IPS-NIHi7 (cell line): Measurements from ENCODE around the gene CDK15.
"Not testable (repeated sequence)": the region's sequence is repeated elsewhere in the genome, so short reads cannot be mapped to it uniquely, and the experiment has no call there.

Experiments
- DNase-seq: peaks from one replicate; pipeline ENCODE4 v3.0.0; 2012; ENCODE audit warnings: mixed read lengths; ENCODE audit errors: extremely low spot score

Gene CDK15

DNA sequence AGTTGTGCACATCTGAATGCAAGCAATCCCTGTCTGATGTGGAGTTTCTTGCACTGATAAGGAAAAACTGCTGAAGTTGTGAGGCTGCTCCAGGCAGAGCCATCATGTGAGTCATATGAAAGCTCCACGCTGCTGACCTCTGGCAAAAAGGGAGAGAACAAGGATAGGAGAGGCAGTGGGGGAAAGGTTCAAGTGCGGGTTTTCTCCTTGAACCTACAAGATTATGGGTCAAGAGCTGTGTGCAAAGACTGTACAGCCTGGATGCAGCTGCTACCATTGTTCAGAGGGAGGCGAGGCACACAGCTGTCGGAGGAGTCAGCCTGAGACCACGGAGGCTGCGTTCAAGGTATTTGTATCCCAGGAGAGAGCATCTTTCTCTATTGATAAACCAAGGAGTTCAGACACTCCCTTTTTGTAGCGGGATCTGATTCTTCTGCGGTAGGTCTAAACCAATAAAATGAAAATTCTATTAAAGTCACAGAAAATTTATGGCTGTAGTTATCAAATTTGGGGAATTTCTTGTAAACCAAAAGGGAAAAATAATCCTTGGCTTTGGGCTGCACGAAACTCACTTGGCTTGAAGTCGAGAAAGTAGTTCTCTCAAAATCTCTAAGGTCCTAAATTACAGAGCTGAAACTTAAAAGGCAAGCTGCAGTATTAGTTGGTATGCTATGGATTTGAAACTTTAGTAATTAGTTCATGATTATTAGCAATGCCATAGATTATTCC, at the start of gene CDK15:
Gene CDK15, plus strand, starts transcription at position 96 of the 729 bp plus-strand sequence. Its CDS starts 128 bp downstream, at position 224.
- no peak for DNase-seq

DNA sequence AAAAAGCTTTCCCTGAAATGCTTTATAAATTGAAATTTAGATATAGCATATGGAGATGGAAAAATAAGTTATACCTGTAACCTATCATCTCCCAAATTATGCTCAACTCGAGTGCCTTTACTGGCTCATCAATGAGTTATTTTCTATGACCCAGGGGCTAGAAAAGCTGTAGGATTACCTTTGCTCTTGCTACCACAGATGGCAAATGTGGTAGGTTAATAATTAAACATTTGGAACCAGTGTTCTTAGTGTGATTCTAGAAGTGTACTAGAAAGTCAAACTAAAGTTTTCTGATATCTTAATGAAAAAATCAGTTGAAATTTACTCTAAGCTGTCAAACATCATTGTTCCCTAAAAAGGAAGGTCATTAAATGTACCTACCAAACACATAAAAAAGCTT, 48.1 kb upstream of the CDK15 start:
- DNase-seq, result no peak

DNA sequence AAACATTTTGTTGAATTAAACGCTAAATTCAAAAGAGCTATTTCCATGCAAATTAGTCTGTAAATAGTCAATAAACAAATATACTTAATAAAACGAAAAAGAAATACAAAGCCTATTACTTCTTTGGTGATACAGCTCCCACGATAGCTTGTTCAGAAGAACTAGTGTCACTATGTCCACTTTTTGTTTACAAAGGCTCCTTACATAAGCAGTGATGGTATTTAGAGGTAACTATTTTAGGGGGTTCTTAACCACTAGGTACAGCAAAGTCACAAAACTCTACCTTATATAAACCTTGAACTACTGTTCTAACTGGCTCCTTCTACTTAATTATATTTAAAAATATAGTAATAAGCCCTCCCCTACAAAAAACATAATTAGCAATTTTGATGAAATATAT, 47.5 kb upstream of the CDK15 start:
- no peak for DNase-seq

DNA sequence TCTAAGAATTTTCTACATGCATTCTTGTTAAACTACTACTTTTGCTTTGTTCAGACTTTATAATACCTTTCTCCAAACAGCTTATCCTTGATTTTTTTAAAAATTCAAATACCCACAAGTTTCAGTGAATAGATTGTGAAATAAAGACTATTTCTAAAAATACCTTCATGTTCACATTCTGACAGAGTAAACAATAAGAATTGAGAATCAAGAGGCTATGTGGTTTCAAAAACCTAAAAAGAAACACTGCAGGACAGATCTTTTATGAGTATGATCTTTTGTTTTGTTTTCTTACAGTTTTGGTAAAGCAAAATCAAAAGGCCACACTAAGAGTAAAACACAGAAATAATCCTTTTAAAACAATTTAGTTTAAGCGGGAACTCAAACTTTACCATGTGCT, 46.8 kb upstream of the CDK15 start:
- no peak for DNase-seq

DNA sequence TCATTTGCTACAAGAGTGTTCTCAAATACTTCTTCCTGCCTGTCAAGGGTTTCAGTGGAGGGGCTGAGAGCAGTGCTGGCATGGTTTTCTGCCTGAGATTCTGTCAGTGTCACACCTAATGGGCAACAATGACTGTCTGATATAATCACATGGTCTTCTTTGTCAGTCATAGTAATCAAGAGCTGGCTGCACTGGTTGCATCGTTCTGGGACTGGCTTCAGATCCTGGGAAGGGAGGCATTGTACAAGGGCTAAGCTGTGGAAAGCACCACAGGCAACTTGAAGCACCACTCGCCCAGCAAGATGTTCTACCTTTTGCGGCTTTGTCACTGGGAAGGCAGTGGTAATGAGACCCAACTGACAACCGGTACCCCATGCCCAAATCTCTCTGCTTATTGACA, 45.2 kb upstream of the CDK15 start:
- DNase-seq, result no peak

DNA sequence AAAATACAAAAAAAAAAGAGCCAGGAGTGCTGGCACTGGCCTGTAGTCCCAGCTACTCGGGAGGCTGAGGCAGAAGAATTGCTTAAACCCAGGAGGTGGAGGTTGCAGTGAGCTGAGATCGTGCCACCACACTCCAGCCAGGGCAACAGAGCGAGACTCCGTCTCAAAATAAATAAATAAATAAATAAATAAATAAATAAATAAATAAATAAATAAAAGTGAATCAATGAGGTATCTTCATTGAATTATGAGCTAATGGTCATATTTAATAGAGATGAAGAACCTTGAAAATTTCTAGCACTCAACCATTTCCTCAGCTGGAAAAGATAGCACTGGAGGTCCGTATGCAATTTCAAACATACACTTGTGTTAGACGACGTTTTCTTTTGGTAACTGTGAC, 41.9 kb upstream of the CDK15 start:
- DNase-seq, result not testable (repeated sequence)

DNA sequence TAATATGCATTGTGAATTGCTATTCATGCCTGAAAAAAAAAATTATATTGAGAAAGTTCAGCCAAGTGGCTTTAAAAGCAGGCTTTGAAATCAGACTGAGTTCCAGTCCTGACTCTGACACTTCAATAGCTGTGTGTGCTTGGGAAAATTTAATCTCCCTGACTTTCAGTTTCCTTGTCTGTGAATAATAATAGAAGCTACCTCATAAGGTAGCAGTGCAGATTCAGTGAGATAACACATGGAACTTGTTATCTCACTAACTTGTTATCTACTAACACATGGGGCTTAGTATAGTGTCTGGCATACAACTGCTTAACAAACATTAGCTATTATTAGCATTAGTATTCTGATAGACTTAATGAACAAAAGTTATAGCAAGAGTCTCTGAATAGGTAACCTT, 40.5 kb upstream of the CDK15 start:
- DNase-seq, result no peak

DNA sequence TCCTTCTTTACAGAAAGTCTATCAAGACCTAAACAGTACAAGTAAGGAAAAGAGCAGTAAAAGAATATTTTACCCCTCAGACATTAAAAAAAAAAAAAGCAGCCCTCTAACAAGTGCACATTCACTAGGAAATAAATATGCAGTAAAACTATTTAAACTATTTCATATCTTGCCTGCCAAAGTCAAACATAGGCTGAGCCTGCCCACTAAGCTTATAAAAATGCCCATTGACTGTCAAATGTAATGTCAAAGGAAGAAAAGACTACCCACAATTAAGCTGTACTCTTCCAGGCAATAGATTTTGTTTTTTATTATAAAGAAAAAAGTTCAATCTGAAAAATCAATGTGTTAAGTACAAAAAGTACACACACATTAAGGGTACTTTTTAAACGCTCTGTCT, 37.4 kb upstream of the CDK15 start:
- DNase-seq, result no peak

DNA sequence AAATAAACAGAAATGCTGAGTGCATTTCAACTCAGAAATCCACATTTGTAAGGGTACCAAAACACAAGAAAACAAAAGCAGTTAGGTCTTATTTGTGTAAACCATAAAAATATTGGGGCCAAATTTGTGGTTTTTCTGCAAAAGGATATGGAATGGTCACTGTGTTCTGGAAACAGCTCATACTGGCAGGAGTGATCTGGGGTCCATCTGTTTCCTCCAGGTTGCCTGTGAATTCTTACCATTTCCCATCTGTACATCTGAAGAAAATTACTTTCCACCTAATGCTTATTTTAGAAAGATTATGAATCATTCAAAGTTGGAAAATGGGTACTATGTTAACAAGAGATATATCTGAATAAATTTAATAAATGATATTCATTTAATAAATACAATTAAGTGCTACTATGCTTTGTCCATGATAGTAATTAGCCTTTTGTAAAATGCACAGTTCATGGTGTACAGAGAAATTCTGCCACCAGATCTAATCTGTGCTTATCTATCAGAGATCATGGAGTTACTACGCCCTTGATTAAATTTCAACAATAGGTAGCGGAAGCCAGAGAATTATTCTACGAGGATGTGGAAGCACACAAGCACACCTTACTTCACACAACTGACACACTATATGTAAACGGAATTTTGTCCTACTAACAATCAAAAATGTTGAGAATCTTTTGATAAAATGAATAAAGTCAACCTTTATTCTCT, 36.5 kb upstream of the CDK15 start:
- no peak for DNase-seq

DNA sequence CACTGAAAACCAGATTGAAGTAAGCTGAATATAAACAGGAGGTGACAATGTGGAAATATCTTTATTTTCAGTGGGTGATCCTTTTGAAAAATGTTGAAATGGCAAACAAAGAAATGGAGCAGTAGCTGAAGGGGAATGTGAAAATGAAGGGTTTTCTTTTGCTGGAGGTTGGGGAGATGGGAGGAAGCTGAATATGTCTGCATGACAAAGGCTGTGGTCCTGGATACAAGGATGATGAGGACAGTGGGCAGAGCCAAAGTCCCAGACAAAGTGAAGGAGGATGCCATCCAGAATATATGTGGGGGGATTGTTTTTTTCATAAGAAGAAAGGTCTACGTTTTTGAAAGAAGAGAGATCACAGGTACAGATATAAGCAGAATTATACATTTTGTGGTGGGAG, 32.3 kb upstream of the CDK15 start:
- no peak for DNase-seq

DNA sequence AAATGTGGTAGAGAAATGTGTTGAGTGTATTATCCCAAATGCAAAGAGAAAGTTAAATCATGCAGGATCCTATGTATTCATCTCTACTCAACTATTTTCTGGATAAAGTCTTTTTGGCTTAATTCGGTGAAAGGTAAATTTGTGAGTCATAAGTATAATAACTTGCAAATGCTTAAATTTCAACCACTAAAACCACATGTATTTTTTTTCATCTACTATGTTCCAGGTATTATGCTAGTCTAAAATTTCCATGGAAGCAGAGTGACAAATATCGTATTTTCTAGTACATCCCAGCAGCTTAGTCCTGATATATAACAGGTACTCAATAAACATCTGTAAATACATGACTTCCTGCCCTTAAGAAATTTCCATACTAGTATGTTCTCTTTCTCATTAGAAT, 31.8 kb upstream of the CDK15 start:
- DNase-seq, result no peak

DNA sequence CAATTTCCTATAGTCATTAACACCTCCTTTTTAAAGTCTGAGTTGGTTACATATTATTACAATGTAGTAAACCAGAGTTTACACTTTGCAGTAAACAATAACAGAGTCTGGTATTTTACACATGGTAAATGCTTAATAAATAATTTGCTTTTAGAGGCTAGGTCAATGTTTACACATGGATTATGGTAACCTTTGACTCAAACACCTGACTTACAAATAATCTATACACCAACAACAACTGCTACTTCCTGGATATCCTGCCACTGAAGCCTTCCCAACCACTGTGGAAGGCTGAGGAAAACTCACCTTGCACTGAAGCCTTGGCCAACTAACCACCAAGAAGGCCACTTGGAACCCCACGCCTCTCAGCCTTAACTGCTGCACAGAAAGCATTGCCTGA, 31.0 kb upstream of the CDK15 start:
- no peak for DNase-seq

DNA sequence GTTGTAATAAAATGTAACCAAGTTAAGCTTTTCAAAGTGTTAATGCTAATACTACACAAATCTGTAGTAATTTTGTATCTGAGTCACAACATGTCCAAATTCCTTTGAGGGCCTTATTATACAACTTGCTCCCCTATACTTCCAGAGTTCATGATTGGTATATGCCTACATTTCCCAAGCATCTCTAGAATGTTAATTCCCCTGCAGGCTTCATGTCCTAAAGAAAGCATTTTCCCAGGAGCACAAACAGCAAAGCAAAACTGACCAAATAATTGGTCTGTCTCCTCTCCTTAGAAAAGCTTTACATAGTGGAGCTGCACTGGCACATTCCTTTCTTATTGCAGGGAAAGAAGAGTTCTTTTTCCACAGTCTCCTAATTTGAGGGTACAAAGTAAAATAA, 29.3 kb upstream of the CDK15 start:
- DNase-seq, result no peak

DNA sequence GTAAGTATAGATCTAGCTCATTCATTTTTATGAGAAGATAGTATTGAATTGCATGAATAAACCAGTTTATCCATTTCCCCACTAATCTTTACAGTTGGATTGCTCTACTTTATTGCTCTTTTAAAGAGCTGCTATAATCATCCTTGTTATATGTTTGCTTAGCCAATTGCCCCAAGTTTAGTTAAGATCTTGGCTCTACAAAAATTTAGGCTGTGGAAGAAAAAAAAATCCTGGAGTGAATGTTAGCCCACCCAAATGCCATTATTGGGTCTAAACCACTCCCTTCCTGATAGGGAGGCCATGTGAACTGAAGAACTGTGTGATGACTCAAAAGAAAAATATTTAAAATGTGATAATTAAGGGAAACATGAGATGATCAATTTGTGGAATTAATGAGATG, 28.5 kb upstream of the CDK15 start:
- DNase-seq, result no peak

DNA sequence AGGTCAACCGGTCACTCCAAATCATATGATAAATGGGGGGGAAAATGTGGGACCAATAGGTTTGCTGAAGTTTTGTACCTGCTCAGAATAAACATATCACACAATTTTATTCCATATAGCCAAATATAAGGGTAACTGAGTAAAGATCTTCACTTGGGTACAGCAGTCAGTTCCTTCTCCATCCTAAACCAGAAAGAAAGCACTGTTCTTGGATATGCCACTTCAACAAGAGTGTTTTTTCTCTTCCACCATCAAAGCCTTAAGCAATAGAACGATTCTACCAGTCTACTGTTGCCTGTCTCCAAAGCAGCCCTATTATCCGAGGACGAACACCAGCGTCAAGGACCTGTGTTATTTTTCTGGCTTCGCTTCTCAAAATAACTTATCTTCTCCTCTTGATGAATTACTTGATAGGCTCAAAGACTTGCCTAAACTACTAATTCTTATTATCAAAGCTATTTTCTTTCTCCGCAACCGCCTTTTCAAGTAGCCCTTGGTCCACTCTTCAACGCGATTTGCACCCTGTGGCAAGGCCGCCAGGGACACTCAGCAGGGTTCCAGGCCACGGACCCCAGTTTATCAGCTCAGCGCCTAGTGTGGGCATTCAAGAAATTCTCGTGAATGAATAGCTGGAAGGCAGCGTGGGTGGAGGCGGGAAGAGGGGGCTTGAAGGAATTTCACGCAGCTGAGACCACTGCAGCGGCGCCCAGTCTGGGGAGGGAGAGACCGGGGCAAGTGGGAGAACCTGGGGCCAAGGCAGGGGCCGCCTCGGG, 26.2 kb upstream of the CDK15 start:
- no peak for DNase-seq

DNA sequence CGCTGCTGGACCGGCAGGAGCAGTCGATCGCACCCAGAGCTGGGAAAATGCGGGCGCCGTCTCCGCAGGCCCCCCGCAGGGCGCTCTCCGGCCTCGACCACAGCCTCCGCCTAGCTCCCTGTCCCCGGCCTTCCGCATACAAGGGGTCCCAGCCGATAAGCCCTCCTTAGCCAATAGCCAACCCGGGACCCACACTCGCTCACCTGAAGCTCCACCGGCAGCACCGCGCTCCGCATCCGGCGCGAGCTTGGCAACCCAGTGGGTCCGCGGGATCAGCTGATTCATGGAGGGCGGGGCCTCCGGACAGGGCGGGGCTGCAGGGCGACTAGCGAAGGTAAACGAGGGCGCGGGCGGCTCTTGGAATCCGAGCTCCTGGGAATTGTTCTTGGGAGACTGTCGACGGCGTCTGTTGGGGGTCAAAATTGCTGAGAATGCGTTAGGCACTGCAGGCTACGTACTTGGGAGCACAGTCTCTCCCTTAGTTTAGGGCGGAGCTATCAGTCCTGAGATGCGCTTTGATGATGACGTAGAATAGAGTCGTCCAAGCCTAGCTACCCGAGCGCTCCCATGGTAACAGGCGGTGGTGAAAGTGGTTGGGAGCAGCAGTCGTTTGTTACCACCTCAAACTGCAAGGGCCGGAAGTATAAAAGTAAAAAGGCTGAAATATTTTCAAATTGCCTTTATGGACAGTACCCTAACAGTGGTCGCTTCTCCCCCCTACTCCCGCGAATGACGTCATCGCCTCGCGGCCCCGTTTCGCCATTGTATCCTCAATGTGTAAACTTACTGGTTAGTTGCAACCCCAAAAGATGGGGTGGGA, 25.5 kb upstream of the CDK15 start, which contains the start of gene ALS2:
Gene ALS2, minus strand, starts transcription at position 260 of the 820 bp plus-strand sequence. CDS start 12,048 bp downstream, outside the sequence.
- peak; percentile 94 for DNase-seq

DNA sequence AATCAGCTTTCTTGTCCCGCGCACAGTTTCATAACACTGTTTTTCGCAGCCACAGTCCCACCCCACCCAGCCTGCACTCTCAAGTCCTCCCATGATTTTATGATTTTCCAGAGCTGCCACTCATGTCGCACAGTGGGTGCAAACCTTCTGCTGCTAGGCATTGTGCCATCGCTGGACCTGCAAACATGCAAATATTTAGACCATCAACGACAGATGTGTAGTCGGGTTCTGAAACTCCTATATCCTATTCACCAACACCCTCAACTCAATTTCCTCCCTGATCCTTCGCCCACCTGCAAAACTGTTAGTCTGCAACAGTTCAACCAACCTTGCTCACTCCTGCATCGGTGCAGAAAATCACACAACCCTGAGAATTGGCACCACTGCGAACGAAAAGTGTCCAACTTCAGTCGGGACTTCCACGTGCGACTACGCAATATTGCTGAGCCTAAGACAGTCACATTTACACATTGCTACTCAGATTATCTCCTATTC, 24.7 kb upstream of the CDK15 start:
- no peak for DNase-seq

DNA sequence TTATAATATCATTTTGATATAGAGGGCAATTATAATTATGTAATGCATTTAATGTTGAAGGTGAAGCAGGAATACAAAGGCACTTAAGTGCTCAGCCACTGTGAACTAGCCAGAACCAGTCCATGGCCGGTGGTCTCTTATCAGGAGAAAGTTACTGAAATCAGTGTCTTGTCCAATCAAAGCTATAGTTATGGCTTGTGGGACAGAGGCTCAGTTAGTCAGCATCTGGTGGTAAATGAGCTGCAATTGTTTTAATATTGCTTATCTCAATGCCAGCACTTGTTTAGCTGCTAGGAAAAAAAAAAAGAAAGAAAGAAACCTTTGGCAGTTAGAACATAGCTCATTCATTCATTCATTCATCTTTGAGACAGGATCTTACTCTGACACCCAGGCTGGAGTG, 21.8 kb upstream of the CDK15 start:
- no peak for DNase-seq

DNA sequence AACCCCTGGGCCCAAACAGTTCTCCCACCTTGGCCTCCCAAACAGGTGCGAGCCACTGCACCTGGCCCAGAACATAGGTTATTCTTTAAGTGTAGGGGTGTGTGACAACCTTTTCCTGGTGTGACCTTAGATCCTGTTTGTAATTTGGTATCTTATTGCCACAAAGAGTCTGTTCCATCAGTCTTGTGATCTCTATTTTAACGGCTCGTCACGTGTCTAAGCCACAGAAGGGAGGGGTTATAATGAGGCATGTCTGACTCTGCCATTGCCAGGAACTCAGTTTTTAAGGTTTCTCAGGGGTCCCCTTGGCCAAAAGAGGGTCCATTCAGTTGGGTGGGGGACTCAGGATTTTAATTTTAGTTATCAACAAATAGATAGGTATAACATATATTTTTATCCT, 21.2 kb upstream of the CDK15 start:
- DNase-seq, result no peak

DNA sequence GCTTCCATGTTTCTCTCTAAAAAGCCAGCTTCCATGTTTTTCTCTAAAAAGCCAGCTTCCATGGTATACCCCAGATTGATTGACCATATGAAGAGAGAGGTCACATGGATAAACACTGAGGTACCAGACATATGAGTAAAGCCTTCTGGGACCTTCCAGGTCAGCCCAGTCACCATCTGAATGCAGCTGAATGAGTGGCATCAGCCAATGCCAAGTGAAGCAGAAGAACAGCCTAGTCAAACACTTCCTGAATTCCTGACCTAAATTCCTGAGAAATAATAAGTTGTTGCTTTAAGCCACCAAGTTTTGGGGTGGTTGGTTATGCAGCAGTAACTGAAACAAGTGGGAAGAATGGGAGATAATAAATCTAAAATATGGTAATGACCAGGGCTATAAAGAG, 19.9 kb upstream of the CDK15 start:
- DNase-seq, result no peak

DNA sequence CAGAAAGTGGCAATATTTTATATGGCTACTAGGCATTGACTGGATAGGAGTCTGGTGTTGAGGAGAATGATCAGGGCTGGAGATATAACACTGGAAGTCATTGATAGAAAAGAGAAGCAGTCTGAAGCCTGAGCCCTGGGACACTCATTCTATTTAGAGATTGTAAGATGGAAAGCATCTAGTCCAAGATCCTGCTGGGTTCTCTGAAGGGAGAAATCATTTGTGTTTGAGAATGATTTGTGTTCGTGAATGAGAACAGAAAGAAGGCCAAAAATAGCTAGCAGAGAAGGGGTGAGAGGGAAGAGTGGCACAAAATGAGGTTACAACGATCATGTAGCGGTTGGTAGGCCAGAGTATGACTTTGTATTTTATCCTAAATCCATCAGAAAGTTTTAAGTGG, 18.0 kb upstream of the CDK15 start:
- no peak for DNase-seq

DNA sequence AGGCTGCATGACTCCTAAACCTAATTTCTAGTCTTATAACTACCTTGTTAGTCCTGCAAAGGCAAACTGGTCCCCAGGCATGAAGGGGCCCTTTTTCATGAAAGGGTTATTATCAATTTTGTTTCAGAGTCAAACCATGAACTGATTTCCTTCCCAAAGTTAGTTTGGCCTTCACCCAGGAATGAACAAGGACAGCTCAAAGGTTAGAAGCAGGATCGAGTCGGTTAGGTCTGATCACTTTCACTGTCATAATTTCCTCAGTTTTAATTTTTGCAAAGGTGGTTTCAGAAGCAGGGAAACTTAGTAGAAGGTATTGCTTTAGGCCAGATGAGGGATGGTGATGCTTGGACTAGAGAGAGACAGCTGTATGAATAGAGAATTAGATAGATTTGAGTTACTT, 16.9 kb upstream of the CDK15 start:
- no peak for DNase-seq
